Activated naive CD8-positive, alpha-beta T cell treated with anti-CD3 and anti-CD28 coated beads for 36 hours (primary cell): ENCODE measurements around the gene POU4F2. TPM values are rescaled to one million over a fixed set of nuclear protein-coding genes. Genes with fewer than 3 reads are reported as not detected.
"Not testable (repeated sequence)": the region's sequence is repeated elsewhere in the genome, so short reads cannot be mapped to it uniquely, and the experiment has no call there.

Source experiments
- DNase-seq: peaks from one replicate; pipeline ENCODE4 v3.0.0; 2021
- H3K27ac Mint-ChIP-seq: one replicate; pipeline ENCODE4 v1.8.0; 2022; ENCODE audit warnings: mild to moderate bottlenecking, moderate library complexity, mixed read lengths
- H3K27me3 Mint-ChIP-seq: one replicate; pipeline ENCODE4 v1.8.0; 2022; ENCODE audit warnings: mild to moderate bottlenecking, mixed read lengths
- H3K36me3 Mint-ChIP-seq: one replicate; pipeline ENCODE4 v1.8.0; 2021; ENCODE audit warnings: mild to moderate bottlenecking, mixed read lengths
- H3K4me1 Mint-ChIP-seq: one replicate; pipeline ENCODE4 v1.8.0; 2021; ENCODE audit warnings: mixed read lengths
- H3K4me3 Mint-ChIP-seq: one replicate; pipeline ENCODE4 v1.8.0; 2022; ENCODE audit warnings: mild to moderate bottlenecking, moderate library complexity, mixed read lengths
- H3K9me3 Mint-ChIP-seq: one replicate; pipeline ENCODE4 v1.8.0; 2022; ENCODE audit warnings: mixed read lengths
- total RNA-seq, 2 experiments: library from RNA; stranded (reverse); gene quantifications; one replicate each; pipeline ENCODE4 v1.2.3, GENCODE V29; 2021

The POU4F2 gene
- total RNA-seq, 2 experiments from 2014 or later = not detected

DNA sequence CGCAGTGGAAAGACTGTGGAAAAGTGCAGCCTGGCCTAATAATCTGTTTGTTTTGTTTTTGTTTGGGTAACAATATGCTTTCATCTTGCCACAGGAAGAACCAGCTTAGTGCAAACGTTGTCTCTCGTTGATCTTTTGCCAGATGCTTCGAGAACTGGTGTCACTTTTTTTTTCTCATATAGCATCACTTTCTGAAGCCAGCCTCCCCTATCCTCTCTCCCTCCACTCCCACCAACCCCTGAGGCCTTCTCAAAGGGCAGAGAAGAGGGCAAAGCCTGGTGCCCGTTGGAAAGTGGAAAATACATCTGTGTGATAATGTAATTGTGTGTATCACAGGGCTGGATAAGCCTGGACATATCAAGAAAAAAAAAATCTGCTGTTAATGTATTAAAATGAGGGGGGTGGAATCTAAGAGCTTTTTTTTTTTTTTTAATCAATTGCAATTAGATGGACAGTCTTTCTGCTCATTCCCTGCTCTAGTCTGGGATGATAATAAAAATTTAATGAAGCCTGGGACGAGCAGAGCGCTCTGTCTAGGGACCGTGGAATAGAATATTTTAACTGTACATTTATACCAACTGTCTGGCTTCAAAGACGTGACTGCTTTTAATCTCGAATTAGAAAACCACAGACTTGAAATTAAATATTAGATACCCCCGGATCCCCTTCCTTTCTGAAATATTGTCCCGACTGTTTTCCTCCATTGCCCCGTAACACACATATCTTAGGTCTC lies 8.1 kb downstream of the POU4F2 start:
- DNase-seq = no peak
- no peak overlapping the region for H3K4me3 Mint-ChIP-seq
- H3K9me3 Mint-ChIP-seq = peaks cover 2% of the 10 kb centered on the region
- H3K27me3 Mint-ChIP-seq = peaks cover 94% of the 10 kb centered on the region
- H3K36me3 Mint-ChIP-seq = no peaks in the 10 kb centered on the region
- H3K27ac Mint-ChIP-seq = no peak overlapping the region
- H3K4me1 Mint-ChIP-seq = no peaks in the 10 kb centered on the region

DNA sequence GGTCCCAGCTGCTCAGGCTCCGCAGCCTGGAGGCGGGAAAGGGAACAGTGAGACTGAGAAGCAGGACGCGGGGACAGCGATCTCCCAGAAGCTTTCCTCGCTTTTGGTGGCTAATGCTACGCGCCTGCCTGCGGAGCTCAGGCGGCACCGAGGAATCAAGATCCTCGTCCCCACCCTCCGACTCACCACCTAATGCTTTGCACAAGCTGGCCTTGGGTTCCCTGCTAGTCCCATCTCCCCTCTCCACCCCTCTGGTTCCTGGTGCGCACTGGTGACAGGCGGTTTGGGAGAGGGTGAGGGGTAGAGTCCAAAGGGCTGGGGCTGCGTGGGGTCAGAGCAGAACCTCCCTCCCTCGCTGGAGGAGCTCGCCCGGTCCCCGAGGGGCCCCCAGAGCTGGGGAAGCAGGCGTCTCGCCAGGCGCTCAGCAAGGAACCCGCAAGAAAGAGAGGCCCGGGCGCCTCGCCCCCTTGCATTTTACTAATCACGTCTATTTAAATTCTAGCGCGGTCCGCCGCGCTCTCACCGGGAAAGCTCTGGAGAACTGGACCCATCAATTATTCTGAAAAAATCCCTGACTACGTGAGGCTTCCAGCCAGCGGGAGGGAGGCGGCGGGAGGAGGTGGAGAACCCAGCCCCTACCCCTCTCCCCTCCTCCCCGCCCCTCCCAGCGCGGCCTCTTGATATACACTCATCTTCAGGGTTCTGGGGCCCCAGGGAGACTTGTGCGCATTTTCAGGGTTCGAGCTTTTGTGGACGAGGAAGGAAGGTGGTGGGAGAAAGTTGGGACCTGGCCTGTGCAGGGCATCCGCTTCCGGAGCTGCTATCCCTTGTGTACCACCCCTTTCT lies 9.1 kb downstream of the POU4F2 start:
- H3K36me3 Mint-ChIP-seq = no peaks in the 10 kb centered on the region
- no peak overlapping the region for H3K27ac Mint-ChIP-seq
- H3K4me3 Mint-ChIP-seq = no peak overlapping the region
- H3K9me3 Mint-ChIP-seq = peaks cover 2% of the 10 kb centered on the region
- H3K4me1 Mint-ChIP-seq = no peaks in the 10 kb centered on the region
- H3K27me3 Mint-ChIP-seq = peaks cover 94% of the 10 kb centered on the region
- DNase-seq = no peak

DNA sequence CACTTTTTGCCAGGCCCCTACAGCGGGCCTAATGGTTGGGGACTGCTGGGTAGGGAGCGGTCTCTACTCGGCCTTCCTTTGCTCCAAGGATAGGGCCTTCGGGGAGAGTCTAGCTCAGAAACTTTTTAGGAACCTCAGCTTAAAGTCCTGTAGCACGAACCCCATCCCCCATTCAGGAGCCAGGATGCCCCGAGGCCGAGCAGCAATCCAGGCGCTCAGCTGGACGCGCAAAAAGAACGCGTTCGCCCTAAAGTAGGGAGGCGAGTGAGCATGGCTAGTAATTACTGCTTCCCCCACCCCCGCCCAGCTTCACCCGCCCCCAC lies 9.7 kb downstream of the POU4F2 start:
- no peaks in the 10 kb centered on the region for H3K9me3 Mint-ChIP-seq
- no peaks in the 10 kb centered on the region for H3K4me1 Mint-ChIP-seq
- peaks cover 94% of the 10 kb centered on the region for H3K27me3 Mint-ChIP-seq
- no peak for DNase-seq
- no peak overlapping the region for H3K27ac Mint-ChIP-seq
- H3K4me3 Mint-ChIP-seq = no peak overlapping the region
- H3K36me3 Mint-ChIP-seq = no peaks in the 10 kb centered on the region

DNA sequence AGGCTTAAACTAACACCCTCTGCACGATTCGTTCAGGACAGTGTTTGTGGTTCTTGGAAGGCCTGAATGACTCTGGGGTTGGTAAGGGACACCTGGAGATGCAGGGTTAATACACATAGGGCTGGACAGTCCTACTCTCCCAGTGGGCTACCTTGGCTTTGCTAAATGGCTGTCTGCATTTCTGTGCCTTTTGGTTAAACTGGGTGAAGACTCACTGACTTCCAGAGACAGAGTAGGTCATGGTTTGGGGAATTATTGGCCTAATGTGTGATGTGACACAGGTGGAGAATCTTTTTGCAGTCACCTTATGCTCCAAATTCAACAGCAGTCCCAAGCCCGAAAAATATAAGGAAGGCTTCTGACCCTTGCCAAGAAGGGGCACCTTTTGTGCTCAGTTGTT lies 10.5 kb downstream of the POU4F2 start:
- no peaks in the 10 kb centered on the region for H3K9me3 Mint-ChIP-seq
- H3K4me1 Mint-ChIP-seq = no peaks in the 10 kb centered on the region
- no peaks in the 10 kb centered on the region for H3K36me3 Mint-ChIP-seq
- peaks cover 94% of the 10 kb centered on the region for H3K27me3 Mint-ChIP-seq
- DNase-seq = no peak
- H3K4me3 Mint-ChIP-seq = no peak overlapping the region
- H3K27ac Mint-ChIP-seq = no peak overlapping the region

GRCh38 chr4:146650034-146650433 lies 11.3 kb downstream of the POU4F2 start:
- Mint-ChIP-seq H3K4me3 (no peak overlapping the region), H3K36me3 (no peaks in the 10 kb centered on the region), H3K27me3 (peaks cover 92% of the 10 kb centered on the region), H3K4me1 (no peaks in the 10 kb centered on the region), H3K27ac (no peak overlapping the region), H3K9me3 (no peaks in the 10 kb centered on the region)
- DNase-seq = no peak

GRCh38 chr4:146654687-146655520 lies 16.2 kb downstream of the POU4F2 start:
- peaks cover 83% of the 10 kb centered on the region for H3K27me3 Mint-ChIP-seq
- H3K4me1 Mint-ChIP-seq = peaks cover 3% of the 10 kb centered on the region
- H3K27ac Mint-ChIP-seq = no peak overlapping the region
- no peaks in the 10 kb centered on the region for H3K36me3 Mint-ChIP-seq
- H3K4me3 Mint-ChIP-seq = peak overlapping the region; percentile 60
- DNase-seq = no peak
- H3K9me3 Mint-ChIP-seq = no peaks in the 10 kb centered on the region

DNA sequence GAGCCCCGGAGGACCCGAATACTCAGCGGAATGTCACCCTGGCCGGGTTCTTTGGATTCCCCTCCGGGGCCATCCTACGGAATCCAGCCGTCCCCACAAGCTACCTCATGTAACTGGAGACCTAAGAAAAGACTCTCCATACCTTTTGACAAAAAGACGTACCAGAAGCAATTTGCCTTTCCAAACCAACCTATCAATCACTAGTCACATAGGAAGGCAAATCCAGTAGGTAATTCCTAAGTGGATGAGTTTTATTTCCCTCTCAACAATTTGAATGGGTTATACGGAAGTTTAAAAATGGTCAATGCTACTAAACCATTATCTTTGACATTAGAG lies 16.8 kb downstream of the POU4F2 start:
- H3K4me3 Mint-ChIP-seq = no peak overlapping the region
- H3K4me1 Mint-ChIP-seq = peaks cover 3% of the 10 kb centered on the region
- no peaks in the 10 kb centered on the region for H3K9me3 Mint-ChIP-seq
- H3K36me3 Mint-ChIP-seq = no peaks in the 10 kb centered on the region
- no peak overlapping the region for H3K27ac Mint-ChIP-seq
- DNase-seq = no peak
- peaks cover 82% of the 10 kb centered on the region for H3K27me3 Mint-ChIP-seq

DNA sequence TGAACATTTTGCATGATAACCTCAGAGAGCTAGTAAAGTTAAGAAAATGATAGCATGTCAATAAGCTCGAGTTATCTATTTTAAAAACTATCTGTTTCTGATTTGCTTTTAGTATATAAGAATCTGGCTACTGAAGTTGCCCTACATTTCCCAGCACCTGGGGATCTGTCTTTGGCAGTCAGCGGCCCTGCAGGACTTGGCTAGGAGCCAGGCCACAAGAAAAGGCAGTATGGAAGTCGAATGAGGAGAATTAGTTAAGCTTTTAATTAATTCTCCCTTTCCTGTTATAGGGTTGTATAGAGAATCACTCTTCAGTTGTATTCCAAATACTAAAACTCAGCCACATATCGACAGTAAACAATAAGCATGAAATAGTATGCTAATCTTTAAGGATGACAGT lies 22.7 kb downstream of the POU4F2 start:
- Mint-ChIP-seq H3K27me3 (peaks cover 37% of the 10 kb centered on the region), H3K4me3 (no peak overlapping the region), H3K27ac (no peak overlapping the region), H3K4me1 (no peaks in the 10 kb centered on the region), H3K36me3 (peaks cover 3% of the 10 kb centered on the region), H3K9me3 (peaks cover 4% of the 10 kb centered on the region)
- no peak for DNase-seq

GRCh38 chr4:146663968-146664311 lies 25.2 kb downstream of the POU4F2 start:
- not testable (repeated sequence) for H3K4me1 Mint-ChIP-seq, H3K36me3 Mint-ChIP-seq, DNase-seq, H3K9me3 Mint-ChIP-seq, H3K27ac Mint-ChIP-seq, H3K4me3 Mint-ChIP-seq
- peaks cover 20% of the 10 kb centered on the region for H3K27me3 Mint-ChIP-seq

GRCh38 chr4:146674829-146675570 lies 36.3 kb downstream of the POU4F2 start:
- Mint-ChIP-seq H3K4me1 (no peaks in the 10 kb centered on the region), H3K27me3 (peaks cover 4% of the 10 kb centered on the region), H3K9me3 (peaks cover 2% of the 10 kb centered on the region), H3K27ac (no peak overlapping the region), H3K36me3 (no peaks in the 10 kb centered on the region), H3K4me3 (no peak overlapping the region)
- DNase-seq = no peak

Other genes with a start within 250 kb of the POU4F2 start
- gene SLC10A7, start 117.0 kb upstream of the POU4F2 start, total RNA-seq = 10 to 100 TPM; 12.8 to 16.1 TPM